ENCODE data around the gene DNAJC5G. TPM values are rescaled to one million over a fixed set of nuclear protein-coding genes. Genes with fewer than 3 reads are reported as not detected.

Gene DNAJC5G
- total and polyA plus RNA-seq, 2 of the 13 experiments (the other 11 are each of a cell fraction or from before 2014, with no cell fraction given): 0.05 TPM; not detected in 1

GRCh38 chr2:27264753-27265535 lies 10.3 kb upstream of the DNAJC5G start (continued):
- TF ChIP-seq, protein P1, sequence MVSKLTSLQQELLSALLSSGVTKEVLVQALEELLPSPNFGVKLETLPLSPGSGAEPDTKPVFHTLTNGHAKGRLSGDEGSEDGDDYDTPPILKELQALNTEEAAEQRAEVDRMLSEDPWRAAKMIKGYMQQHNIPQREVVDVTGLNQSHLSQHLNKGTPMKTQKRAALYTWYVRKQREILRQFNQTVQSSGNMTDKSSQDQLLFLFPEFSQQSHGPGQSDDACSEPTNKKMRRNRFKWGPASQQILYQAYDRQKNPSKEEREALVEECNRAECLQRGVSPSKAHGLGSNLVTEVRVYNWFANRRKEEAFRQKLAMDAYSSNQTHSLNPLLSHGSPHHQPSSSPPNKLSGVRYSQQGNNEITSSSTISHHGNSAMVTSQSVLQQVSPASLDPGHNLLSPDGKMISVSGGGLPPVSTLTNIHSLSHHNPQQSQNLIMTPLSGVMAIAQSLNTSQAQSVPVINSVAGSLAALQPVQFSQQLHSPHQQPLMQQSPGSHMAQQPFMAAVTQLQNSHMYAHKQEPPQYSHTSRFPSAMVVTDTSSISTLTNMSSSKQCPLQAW (CRISPR knock-in tag; IDR thresholded peaks at IDR 0.05): peak; percentile 65; the same call in 1 of the 2 replicates
- TF ChIP-seq ZMYM4 (CRISPR knock-in tag; IDR thresholded peaks at IDR 0.05) (peak; percentile 74), ZBTB42 (CRISPR knock-in tag; IDR thresholded peaks at IDR 0.05) (no peak), HMGXB3 (CRISPR knock-in tag; IDR thresholded peaks at IDR 0.05; ENCODE audit: borderline replicate concordance) (peak; percentile 42; the same call in 1 of the 2 replicates), ZNF556 (CRISPR knock-in tag; IDR thresholded peaks at IDR 0.05; ENCODE audit: borderline replicate concordance) (peak; percentile 76; the same call in 1 of the 2 replicates), ZNF367 (CRISPR knock-in tag; IDR thresholded peaks at IDR 0.05; ENCODE audit: borderline replicate concordance) (no peak), ZKSCAN5 (CRISPR knock-in tag; IDR thresholded peaks at IDR 0.05) (no peak), SNAPC2 (CRISPR knock-in tag; IDR thresholded peaks at IDR 0.05) (no peak), MYC (CRISPR knock-in tag; IDR thresholded peaks at IDR 0.05; ENCODE audit: borderline replicate concordance) (peak; percentile 90), HIVEP1 (CRISPR knock-in tag; IDR thresholded peaks at IDR 0.05) (peak; percentile 93), THRA (CRISPR knock-in tag; IDR thresholded peaks at IDR 0.05; ENCODE audit: borderline replicate concordance) (0 out of 2 replicates have a peak, but pooled peaks have one; percentile 62), EZH2 (conservative IDR thresholded peaks at IDR 0.05; ENCODE audit: low read depth, low read length) (peak; percentile 1; the same call in 1 of the 2 replicates), RARG (CRISPR knock-in tag; IDR thresholded peaks at IDR 0.05; ENCODE audit: low read depth) (no peak), PAWR (CRISPR knock-in tag; IDR thresholded peaks at IDR 0.05; ENCODE audit: borderline replicate concordance) (no peak), GFI1 (CRISPR knock-in tag; IDR thresholded peaks at IDR 0.05; ENCODE audit: borderline replicate concordance) (peak; percentile 68), ATF2 (CRISPR knock-in tag; IDR thresholded peaks at IDR 0.05) (peak; percentile 78), SIX4 (CRISPR knock-in tag; IDR thresholded peaks at IDR 0.05) (no peak)
- TF ChIP-seq, protein P2, sequence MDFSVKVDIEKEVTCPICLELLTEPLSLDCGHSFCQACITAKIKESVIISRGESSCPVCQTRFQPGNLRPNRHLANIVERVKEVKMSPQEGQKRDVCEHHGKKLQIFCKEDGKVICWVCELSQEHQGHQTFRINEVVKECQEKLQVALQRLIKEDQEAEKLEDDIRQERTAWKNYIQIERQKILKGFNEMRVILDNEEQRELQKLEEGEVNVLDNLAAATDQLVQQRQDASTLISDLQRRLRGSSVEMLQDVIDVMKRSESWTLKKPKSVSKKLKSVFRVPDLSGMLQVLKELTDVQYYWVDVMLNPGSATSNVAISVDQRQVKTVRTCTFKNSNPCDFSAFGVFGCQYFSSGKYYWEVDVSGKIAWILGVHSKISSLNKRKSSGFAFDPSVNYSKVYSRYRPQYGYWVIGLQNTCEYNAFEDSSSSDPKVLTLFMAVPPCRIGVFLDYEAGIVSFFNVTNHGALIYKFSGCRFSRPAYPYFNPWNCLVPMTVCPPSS (IDR thresholded peaks at IDR 0.05): no peak
